Right lobe of liver (tissue), 4 donors: ENCODE data around the gene SMS.

Source experiments
- POLR2A ChIP-seq: fragments of 450-650 bp; IDR thresholded peaks from one replicate; pipeline ENCODE4 v1.6.1; 2017; ENCODE audit warnings: antibody characterized with exemption, mild to moderate bottlenecking
- TF ChIP-seq, protein P1 (sequence below), 4 donors: fragments of 200-600 bp in 3 of 4; fragments of 450-650 bp in 1 of 4; IDR thresholded peaks; one replicate each; pipeline versions ENCODE4 v1.5.1 to v1.8.0; 2016 to 2022; ENCODE audit warnings: antibody characterized with exemption in 4 of 4, mild to moderate bottlenecking in 2 of 4
- donor health status: DM: no; HTN: no; CAD: no.
- donor health status: DM: no; HTN: no; CAD: no.
- donor health status: DM: no; HTN: yes; CAD: no.

DNA sequence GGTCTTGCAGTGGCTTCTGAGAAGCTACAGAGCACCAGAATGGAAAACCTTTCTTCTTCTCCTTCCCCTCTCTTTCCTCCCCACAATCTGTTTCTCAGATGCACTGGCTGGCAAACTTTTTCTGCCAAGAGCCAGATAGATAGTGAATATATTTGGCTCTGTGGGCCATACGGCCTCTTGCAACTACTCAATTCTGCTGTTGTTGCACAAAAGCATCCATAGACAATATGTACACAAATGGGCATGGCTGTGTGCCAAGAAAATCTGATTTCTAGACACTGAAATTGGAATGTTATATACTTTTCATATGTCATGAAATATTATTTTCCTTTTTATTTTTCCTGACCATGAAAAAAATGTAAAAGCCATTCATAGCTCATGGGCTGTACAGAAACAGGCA, 94.7 kb downstream of the SMS start:
- TF ChIP-seq, protein P1, sequence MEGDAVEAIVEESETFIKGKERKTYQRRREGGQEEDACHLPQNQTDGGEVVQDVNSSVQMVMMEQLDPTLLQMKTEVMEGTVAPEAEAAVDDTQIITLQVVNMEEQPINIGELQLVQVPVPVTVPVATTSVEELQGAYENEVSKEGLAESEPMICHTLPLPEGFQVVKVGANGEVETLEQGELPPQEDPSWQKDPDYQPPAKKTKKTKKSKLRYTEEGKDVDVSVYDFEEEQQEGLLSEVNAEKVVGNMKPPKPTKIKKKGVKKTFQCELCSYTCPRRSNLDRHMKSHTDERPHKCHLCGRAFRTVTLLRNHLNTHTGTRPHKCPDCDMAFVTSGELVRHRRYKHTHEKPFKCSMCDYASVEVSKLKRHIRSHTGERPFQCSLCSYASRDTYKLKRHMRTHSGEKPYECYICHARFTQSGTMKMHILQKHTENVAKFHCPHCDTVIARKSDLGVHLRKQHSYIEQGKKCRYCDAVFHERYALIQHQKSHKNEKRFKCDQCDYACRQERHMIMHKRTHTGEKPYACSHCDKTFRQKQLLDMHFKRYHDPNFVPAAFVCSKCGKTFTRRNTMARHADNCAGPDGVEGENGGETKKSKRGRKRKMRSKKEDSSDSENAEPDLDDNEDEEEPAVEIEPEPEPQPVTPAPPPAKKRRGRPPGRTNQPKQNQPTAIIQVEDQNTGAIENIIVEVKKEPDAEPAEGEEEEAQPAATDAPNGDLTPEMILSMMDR (IDR thresholded peaks at IDR 0.05): no peak
- TF ChIP-seq POLR2A: no peak
